Ascending aorta (tissue), 2 donors: Measurements from ENCODE around the gene WIPI1. TPM values are rescaled to one million over a fixed set of nuclear protein-coding genes. Genes with fewer than 3 reads are reported as not detected.
A peak's percentile ranks its signal among the peaks of the same experiment; 100 is the strongest.
"Not testable (repeated sequence)": the region's sequence is repeated elsewhere in the genome, so short reads cannot be mapped to it uniquely, and the experiment has no call there.

ENCODE experiments used
- DNase-seq, 2 donors: peaks; one replicate each; pipeline ENCODE4 v3.0.0-alpha.2; 2019; ENCODE audit warnings: low spot score in 2 of 2
- H3K27ac ChIP-seq, 2 donors: fragments of 200-600 bp; sonication (generic); one replicate each; pipeline ENCODE4 v1.5.1; 2016 to 2017; ENCODE audit warnings: mild to moderate bottlenecking in 1 of 2
- H3K27me3 ChIP-seq: fragments of 200-600 bp; sonication (generic); one replicate; pipeline ENCODE4 v1.5.1; 2017
- H3K36me3 ChIP-seq, 2 donors: fragments of 200-600 bp; sonication (generic); one replicate each; pipeline ENCODE4 v1.5.1; 2016
- H3K4me1 ChIP-seq, 2 donors: fragments of 200-600 bp; sonication (generic); one replicate each; pipeline ENCODE4 v1.5.1; 2016 to 2017; ENCODE audit warnings: mild to moderate bottlenecking in 1 of 2
- H3K4me3 ChIP-seq, 2 donors: fragments of 200-600 bp; sonication (generic); one replicate each; pipeline ENCODE4 v1.5.1; 2016 to 2017; ENCODE audit warnings: mild to moderate bottlenecking in 1 of 2
- H3K9me3 ChIP-seq, 2 donors: fragments of 200-600 bp; sonication (generic); one replicate each; pipeline ENCODE4 v1.5.1; 2016
- CTCF ChIP-seq, 3 experiments: fragments of 200-600 bp in 2 of 3; fragments of 450-650 bp in 1 of 3; sonication (generic) in 2 of 3; IDR thresholded peaks; one replicate each; pipeline ENCODE4 v1.5.1; 2016 to 2019; ENCODE audit warnings: antibody characterized with exemption in 3 of 3, mild to moderate bottlenecking in 1 of 3, moderate library complexity in 1 of 3
- intact Hi-C: fragments of 100-400 bp; cut with DNase I; formaldehyde crosslinking; loops from one replicate; pipeline ENCODE4 v1.15.1; 2023
- total RNA-seq: library from RNA; depleted of rRNA; stranded (reverse); fragments of >200 nt; gene quantifications from one replicate; pipeline ENCODE4 v1.1.0, GENCODE V29; 2016

WIPI1 gene
- total RNA-seq, 1 donor from 2014 or later: 18.0 TPM

- intact Hi-C loops: no loop called here
- Histone ChIP-seq H3K27ac (no peak overlapping the region), H3K9me3 (no peaks in the 10 kb centered on the region), H3K27me3 (no peaks in the 10 kb centered on the region), H3K4me1 (peaks cover 0 to 3% of the 10 kb centered on the region in 2 donors), H3K36me3 (no peaks in the 10 kb centered on the region), H3K4me3 (no peak overlapping the region)
- DNase-seq: no peak
- TF ChIP-seq CTCF (IDR thresholded peaks at IDR 0.05): no peak
Observed at GRCh38 chr17:68497885-68498319, 40.6 kb upstream of the WIPI1 start.

GRCh38 chr17:68495081-68495480 lies 37.8 kb upstream of the WIPI1 start:
- TF ChIP-seq CTCF (IDR thresholded peaks at IDR 0.05): no peak
- H3K36me3 ChIP-seq: no peaks in the 10 kb centered on the region
- H3K27ac ChIP-seq: no peak overlapping the region
- H3K4me3 ChIP-seq: no peak overlapping the region
- no peaks in the 10 kb centered on the region for H3K9me3 ChIP-seq
- peaks cover 0 to 3% of the 10 kb centered on the region in 2 donors for H3K4me1 ChIP-seq
- intact Hi-C loops: no loop called here
- no peak for DNase-seq
- H3K27me3 ChIP-seq: no peaks in the 10 kb centered on the region

DNA sequence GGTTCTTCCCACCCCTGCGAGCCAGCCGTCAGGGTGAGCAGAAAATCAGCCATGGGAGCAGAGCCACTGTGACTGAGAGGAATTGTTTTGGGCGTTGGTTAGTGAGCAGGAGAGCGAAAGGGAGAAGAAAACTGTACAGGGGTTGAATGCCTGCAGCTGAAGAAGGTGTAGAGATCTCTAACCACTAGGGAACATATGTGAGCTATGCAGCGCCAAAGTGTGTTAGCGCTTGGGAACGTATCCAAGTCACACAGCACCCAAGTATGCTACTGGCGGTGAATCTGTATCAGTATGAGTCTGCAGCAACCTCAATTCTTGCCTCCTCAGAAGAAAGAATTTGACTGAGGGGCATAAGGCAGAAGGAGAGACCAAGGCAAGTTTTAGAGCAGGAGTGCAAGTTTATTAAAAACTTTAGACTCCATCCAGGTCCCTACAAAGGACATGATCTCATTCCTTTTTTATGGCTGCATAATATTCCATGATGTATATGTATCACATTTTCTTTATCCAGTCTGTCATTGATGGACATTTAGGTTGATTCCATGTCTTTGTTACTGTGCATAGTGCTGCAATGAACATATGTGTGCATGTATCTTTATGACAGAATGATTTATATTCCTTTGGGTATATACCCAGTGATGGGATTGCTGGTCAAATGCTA lies 35.2 kb upstream of the WIPI1 start:
- H3K27me3 ChIP-seq, H3K4me1 ChIP-seq, H3K9me3 ChIP-seq, H3K27ac ChIP-seq, DNase-seq, intact Hi-C loops, H3K36me3 ChIP-seq, H3K4me3 ChIP-seq: not testable (repeated sequence)

GRCh38 chr17:68491381-68492231 lies 34.3 kb upstream of the WIPI1 start:
- no peak for DNase-seq
- Histone ChIP-seq H3K9me3 (no peaks in the 10 kb centered on the region), H3K4me1 (peaks cover 0 to 5% of the 10 kb centered on the region in 2 donors), H3K27ac (peak overlapping the region in 1 of 2 donors; percentile 36), H3K4me3 (no peak overlapping the region), H3K27me3 (no peaks in the 10 kb centered on the region), H3K36me3 (no peaks in the 10 kb centered on the region)
- intact Hi-C loops: no loop called here
- no peak for TF ChIP-seq CTCF (IDR thresholded peaks at IDR 0.05)

DNA sequence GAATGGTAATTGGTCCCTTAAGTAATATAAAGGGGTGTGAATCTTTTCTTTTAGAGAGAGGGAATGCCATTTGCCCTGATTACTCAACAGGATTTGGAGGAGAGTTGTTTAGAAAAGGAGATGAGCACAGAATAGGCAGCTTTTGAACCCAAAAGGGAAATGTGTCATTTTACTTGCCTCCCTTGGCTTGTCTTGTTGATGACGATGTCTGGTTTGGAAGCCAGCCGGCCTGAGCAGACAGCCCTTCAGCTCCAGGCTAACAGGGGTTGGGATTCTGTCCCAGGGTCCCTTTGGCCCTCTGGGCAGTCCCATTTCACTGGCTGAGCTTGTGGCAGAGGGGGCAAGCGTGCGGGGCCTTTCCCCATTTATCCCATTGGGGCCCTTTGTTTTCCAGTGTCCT lies 32.6 kb upstream of the WIPI1 start:
- Histone ChIP-seq H3K4me1 (peaks cover 0 to 5% of the 10 kb centered on the region in 2 donors), H3K36me3 (no peaks in the 10 kb centered on the region), H3K4me3 (no peak overlapping the region), H3K9me3 (no peaks in the 10 kb centered on the region), H3K27ac (no peak overlapping the region), H3K27me3 (no peaks in the 10 kb centered on the region)
- DNase-seq: no peak
- intact Hi-C loops: no loop called here
- TF ChIP-seq CTCF (IDR thresholded peaks at IDR 0.05): no peak

- no peak overlapping the region for H3K4me3 ChIP-seq
- no peaks in the 10 kb centered on the region for H3K9me3 ChIP-seq
- no peak for TF ChIP-seq CTCF (IDR thresholded peaks at IDR 0.05)
- no peak for DNase-seq
- intact Hi-C loops: no loop called here
- no peaks in the 10 kb centered on the region for H3K36me3 ChIP-seq
- no peaks in the 10 kb centered on the region for H3K4me1 ChIP-seq
- no peaks in the 10 kb centered on the region for H3K27me3 ChIP-seq
- no peak overlapping the region for H3K27ac ChIP-seq
Observed at GRCh38 chr17:68484458-68484857, 27.2 kb upstream of the WIPI1 start.
